Hepatocyte (in vitro differentiated cells): ENCODE data around the gene ADAMTS2. TPM values are rescaled to one million over a fixed set of nuclear protein-coding genes. Genes with fewer than 3 reads are reported as not detected.

Experiments used
- DNase-seq: peaks from one replicate; pipeline ENCODE4 v3.0.0-alpha.2; 2016; ENCODE audit warnings: low spot score
- H2AFZ ChIP-seq: fragments of 200-600 bp; sonication (generic); 2 replicates; pipeline ENCODE4 v1.6.0; 2016; ENCODE audit warnings: antibody characterized with exemption, mild to moderate bottlenecking
- H3K27ac ChIP-seq: fragments of 200-600 bp; sonication (generic); 2 replicates; pipeline ENCODE4 v1.5.1; 2016; ENCODE audit warnings: mild to moderate bottlenecking
- H3K27me3 ChIP-seq: fragments of 200-600 bp; sonication (generic); 2 replicates; pipeline ENCODE4 v1.6.1; 2016
- H3K36me3 ChIP-seq: fragments of 200-600 bp; sonication (generic); replicated peaks from 2 replicates; pipeline ENCODE4 v1.5.1; 2016; ENCODE audit warnings: low read depth; ENCODE audit not compliant: insufficient read depth
- H3K4me1 ChIP-seq: fragments of 200-600 bp; sonication (generic); 2 replicates; pipeline ENCODE4 v1.5.1; 2016; ENCODE audit warnings: mild to moderate bottlenecking, moderate library complexity; ENCODE audit not compliant: insufficient read depth
- H3K4me2 ChIP-seq: fragments of 200-600 bp; sonication (generic); 2 replicates; pipeline ENCODE4 v1.6.0; 2016
- H3K4me3 ChIP-seq: fragments of 200-600 bp; sonication (generic); 2 replicates; pipeline ENCODE4 v1.5.1; 2016; ENCODE audit warnings: mild to moderate bottlenecking
- H3K79me2 ChIP-seq: fragments of 200-600 bp; sonication (generic); 2 replicates; pipeline ENCODE4 v1.6.0; 2017; ENCODE audit warnings: mild to moderate bottlenecking
- H3K9me2 ChIP-seq: fragments of 200-600 bp; sonication (generic); replicated peaks from 2 replicates; pipeline ENCODE4 v1.6.0; 2017; ENCODE audit warnings: mild to moderate bottlenecking; ENCODE audit not compliant: insufficient read depth
- H3K9me3 ChIP-seq: fragments of 200-600 bp; sonication (generic); 2 replicates; pipeline ENCODE4 v1.5.1; 2016; ENCODE audit warnings: low read depth, mild to moderate bottlenecking
- H4K20me1 ChIP-seq: fragments of 200-600 bp; sonication (generic); 2 replicates; pipeline ENCODE4 v1.6.0; 2016; ENCODE audit warnings: mild to moderate bottlenecking; ENCODE audit not compliant: insufficient read depth, poor library complexity, severe bottlenecking
- EZH2 ChIP-seq: fragments of 200-600 bp; sonication (generic); IDR thresholded peaks from 2 replicates; pipeline ENCODE4 v1.6.1; 2016; ENCODE audit warnings: antibody characterized with exemption, mild to moderate bottlenecking, borderline replicate concordance
- EZH2phosphoT487 ChIP-seq: fragments of 200-600 bp; sonication (generic); IDR thresholded peaks from one replicate; pipeline ENCODE4 v1.6.1; 2018; ENCODE audit warnings: antibody characterized with exemption, mild to moderate bottlenecking, low read depth, moderate library complexity; ENCODE audit not compliant: unreplicated experiment, severe bottlenecking
- WGBS: methylation state at CpG from one replicate; pipeline ENCODE4 v1.1.6; 2016; ENCODE audit warnings: low lambda C conversion rate; ENCODE audit errors: missing lambda C conversion rate; 5-methylcytosine and 5-hydroxymethylcytosine counted together
- polyA plus RNA-seq: library from polyadenylated mRNA; unstranded; fragments of >200 nt; fragmentation: Nextera tagmentation; extraction: Ambion mirVana; gene quantifications from 2 replicates; pipeline ENCODE4 v1.2.1, GENCODE V29; 2016
- total RNA-seq: library from RNA; depleted of rRNA; stranded (reverse); fragments of >200 nt; gene quantifications from 2 replicates; pipeline ENCODE4 v1.2.3, GENCODE V29; 2014
- TF ChIP-seq, protein P1 (sequence below): fragments of 200-600 bp; sonication (generic); IDR thresholded peaks from 2 replicates; pipeline ENCODE4 v1.5.1; 2016; ENCODE audit warnings: antibody characterized with exemption, mild to moderate bottlenecking; ENCODE audit not compliant: poor library complexity

ADAMTS2 gene
- total and polyA plus RNA-seq, 2 experiments from 2014 or later = 55.4 to 78.8 TPM

DNA sequence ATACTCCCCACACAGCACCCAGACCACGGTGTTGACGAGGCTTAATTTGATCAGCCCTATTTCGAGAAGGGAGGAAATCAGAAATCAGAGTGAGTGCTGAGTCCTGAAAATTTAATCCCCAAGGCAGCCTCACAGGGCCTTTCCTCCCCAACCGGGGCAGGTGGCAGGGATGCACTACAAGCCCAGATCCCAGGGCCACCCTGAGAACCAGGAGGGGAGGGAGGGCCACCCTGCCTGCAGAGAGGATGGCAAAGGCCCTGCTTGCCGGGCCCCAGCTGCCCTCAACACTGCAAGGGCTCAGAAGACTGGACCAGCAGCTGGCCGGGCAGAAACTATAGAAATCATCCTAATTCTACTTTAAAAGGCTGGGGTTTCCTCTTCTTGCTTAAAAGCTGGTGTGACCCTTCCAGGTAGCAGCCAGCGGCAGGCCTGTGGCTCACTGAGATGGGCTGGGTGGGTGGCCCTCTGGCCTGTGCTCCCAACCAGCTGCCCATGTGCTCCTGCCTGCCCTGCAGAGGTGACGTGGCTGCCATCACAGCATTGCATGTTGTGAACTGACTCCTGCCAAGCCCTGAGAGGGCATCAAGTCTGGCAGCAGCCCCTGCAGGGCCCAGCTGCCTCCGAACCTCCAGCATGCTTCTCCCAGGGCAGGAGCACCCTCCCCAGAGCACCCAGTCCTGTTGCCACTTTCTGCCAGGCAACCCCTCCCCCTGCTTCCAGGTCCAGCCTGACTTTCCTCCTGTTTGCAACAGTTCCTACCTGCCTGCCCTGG lies 122.8 kb downstream of the ADAMTS2 start:
- no peak overlapping the region for H3K4me2 ChIP-seq
- H3K4me1 ChIP-seq = peaks cover 4% of the 10 kb centered on the region
- H3K27me3 ChIP-seq = no peaks in the 10 kb centered on the region
- H3K79me2 ChIP-seq = no peaks in the 10 kb centered on the region
- DNase-seq = no peak
- no peaks in the 10 kb centered on the region for H3K9me3 ChIP-seq
- no peaks in the 10 kb centered on the region for H3K9me2 ChIP-seq
- H3K4me3 ChIP-seq = no peak overlapping the region
- H2AFZ ChIP-seq = no peak overlapping the region
- no peak overlapping the region for H3K27ac ChIP-seq
- H4K20me1 ChIP-seq = no peaks in the 10 kb centered on the region
- WGBS = 90% methylated on average over 9 of the region's 9 CpGs
- TF ChIP-seq, protein P1, sequence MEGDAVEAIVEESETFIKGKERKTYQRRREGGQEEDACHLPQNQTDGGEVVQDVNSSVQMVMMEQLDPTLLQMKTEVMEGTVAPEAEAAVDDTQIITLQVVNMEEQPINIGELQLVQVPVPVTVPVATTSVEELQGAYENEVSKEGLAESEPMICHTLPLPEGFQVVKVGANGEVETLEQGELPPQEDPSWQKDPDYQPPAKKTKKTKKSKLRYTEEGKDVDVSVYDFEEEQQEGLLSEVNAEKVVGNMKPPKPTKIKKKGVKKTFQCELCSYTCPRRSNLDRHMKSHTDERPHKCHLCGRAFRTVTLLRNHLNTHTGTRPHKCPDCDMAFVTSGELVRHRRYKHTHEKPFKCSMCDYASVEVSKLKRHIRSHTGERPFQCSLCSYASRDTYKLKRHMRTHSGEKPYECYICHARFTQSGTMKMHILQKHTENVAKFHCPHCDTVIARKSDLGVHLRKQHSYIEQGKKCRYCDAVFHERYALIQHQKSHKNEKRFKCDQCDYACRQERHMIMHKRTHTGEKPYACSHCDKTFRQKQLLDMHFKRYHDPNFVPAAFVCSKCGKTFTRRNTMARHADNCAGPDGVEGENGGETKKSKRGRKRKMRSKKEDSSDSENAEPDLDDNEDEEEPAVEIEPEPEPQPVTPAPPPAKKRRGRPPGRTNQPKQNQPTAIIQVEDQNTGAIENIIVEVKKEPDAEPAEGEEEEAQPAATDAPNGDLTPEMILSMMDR = no peak
- no peak for TF ChIP-seq EZH2
- no peaks in the 10 kb centered on the region for H3K36me3 ChIP-seq

DNA sequence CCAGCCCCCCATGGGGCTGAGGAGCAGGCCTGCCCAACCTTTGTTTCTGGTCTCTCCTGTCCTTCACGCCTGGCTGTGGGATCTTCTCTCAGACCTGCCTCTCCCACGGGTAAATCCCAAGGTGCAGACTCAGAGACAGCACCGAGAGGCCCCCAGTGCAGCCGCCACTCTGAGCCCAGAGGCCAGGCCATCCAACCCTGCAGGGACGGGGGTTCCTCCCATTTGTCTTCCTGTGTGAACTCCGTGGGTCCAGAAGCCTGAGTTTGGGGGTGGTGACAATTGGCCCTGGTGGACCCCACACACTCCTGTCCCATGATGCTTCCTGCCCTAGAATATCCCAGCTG lies 123.4 kb downstream of the ADAMTS2 start:
- H4K20me1 ChIP-seq = no peaks in the 10 kb centered on the region
- no peaks in the 10 kb centered on the region for H3K36me3 ChIP-seq
- DNase-seq = no peak
- no peak overlapping the region for H2AFZ ChIP-seq
- H3K4me2 ChIP-seq = no peak overlapping the region
- H3K9me2 ChIP-seq = no peaks in the 10 kb centered on the region
- H3K4me1 ChIP-seq = no peaks in the 10 kb centered on the region
- no peaks in the 10 kb centered on the region for H3K9me3 ChIP-seq
- WGBS = 87% methylated on average over 6 of the region's 6 CpGs
- no peaks in the 10 kb centered on the region for H3K79me2 ChIP-seq
- no peaks in the 10 kb centered on the region for H3K27me3 ChIP-seq
- H3K27ac ChIP-seq = no peak overlapping the region
- H3K4me3 ChIP-seq = no peak overlapping the region
- TF ChIP-seq, protein P1 = no peak
- TF ChIP-seq EZH2 = no peak
- no peak for TF ChIP-seq EZH2phosphoT487

DNA sequence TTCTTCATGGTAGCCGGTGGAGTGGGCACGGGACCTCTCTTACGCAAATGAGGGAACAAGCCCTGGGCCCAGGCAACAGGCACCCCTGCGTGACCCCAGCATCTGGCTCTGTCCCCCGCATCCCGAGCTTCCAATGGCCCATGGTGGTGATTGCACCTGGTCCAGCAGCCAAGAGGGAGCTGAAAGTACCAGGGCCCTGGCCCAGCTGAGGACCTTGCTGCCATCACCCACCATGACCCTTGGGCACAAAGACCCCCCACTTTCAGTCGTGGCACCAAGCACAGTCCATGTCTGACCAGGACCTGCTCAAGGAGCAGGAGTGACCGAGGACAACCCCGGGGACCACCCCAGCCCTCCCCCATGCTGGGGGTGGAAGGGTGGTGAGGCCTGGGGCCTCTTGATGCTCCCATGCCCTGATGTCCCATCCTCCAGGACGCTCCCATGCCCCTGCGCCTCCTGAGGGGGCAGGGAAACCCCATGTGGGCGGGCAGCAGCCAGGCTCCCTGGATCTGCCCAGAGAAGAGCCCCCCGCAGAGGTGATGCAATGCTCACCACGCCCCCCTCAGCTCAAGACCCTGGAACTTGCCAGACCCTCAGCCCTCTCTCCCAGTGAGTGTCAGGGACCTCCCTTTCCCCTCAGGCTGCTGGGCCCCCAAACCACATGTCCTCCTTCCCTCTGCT lies 123.9 kb downstream of the ADAMTS2 start:
- Histone ChIP-seq H3K36me3 (no peaks in the 10 kb centered on the region), H3K79me2 (no peaks in the 10 kb centered on the region), H3K27me3 (no peaks in the 10 kb centered on the region), H3K4me3 (no peak overlapping the region), H3K27ac (no peak overlapping the region), H4K20me1 (no peaks in the 10 kb centered on the region), H3K4me1 (no peaks in the 10 kb centered on the region), H3K9me3 (no peaks in the 10 kb centered on the region), H3K4me2 (no peak overlapping the region), H2AFZ (no peak overlapping the region), H3K9me2 (no peaks in the 10 kb centered on the region)
- DNase-seq = no peak
- WGBS = 93% methylated on average over 14 of the region's 14 CpGs
- TF ChIP-seq EZH2 = no peak
- TF ChIP-seq, protein P1 = no peak
- no peak for TF ChIP-seq EZH2phosphoT487
